ENCODE measurements around the gene STIM2. TPM values are rescaled to one million over a fixed set of nuclear protein-coding genes. Genes with fewer than 3 reads are reported as not detected.

Gene STIM2
- total RNA-seq, 6 experiments from 2014 or later: 9.1 to 14.6 (median 9.6) TPM

DNA sequence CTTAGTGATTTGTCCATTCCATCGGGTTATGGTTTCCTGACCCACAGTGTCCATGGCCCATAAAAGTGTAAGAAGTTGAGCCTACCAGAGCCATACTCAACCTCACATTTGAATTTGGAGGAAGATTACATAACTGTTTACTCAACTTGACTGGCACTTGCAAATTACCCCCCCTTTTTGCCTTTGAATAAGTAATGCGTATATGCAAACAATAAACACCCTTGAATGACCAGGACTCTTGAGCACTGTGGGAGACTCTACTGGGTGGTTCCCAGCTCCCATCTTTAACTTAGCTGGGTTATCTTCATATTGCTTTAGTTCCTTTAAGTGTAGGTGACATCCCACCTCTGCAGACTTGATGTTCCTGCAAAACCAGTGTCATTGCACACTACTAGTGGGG, 30.6 kb upstream of the STIM2 start:
- no peak overlapping the region for H3K4me3 ChIP-seq
- H3K36me3 ChIP-seq: no peaks in the 10 kb centered on the region
- WGBS (ENCODE audit: insufficient coverage, low coverage, low lambda C conversion rate, missing lambda C conversion rate): 94% methylated on average over 2 of the region's 2 CpGs
- no peak overlapping the region for H3K27ac ChIP-seq
- DNase-seq (no peak), ATAC-seq (no peak)
- TF ChIP-seq, protein P1, sequence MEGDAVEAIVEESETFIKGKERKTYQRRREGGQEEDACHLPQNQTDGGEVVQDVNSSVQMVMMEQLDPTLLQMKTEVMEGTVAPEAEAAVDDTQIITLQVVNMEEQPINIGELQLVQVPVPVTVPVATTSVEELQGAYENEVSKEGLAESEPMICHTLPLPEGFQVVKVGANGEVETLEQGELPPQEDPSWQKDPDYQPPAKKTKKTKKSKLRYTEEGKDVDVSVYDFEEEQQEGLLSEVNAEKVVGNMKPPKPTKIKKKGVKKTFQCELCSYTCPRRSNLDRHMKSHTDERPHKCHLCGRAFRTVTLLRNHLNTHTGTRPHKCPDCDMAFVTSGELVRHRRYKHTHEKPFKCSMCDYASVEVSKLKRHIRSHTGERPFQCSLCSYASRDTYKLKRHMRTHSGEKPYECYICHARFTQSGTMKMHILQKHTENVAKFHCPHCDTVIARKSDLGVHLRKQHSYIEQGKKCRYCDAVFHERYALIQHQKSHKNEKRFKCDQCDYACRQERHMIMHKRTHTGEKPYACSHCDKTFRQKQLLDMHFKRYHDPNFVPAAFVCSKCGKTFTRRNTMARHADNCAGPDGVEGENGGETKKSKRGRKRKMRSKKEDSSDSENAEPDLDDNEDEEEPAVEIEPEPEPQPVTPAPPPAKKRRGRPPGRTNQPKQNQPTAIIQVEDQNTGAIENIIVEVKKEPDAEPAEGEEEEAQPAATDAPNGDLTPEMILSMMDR (IDR thresholded peaks at IDR 0.05): no peak
- TF ChIP-seq POLR2A (IDR thresholded peaks at IDR 0.05): no peak
- no peaks in the 10 kb centered on the region for H3K27me3 ChIP-seq
- peaks cover 0 to 9% (median 0%) of the 10 kb centered on the region in 4 donors for H3K4me1 ChIP-seq
- no peaks in the 10 kb centered on the region for H3K9me3 ChIP-seq
- intact Hi-C loops (cut with DNase I): no loop called here

DNA sequence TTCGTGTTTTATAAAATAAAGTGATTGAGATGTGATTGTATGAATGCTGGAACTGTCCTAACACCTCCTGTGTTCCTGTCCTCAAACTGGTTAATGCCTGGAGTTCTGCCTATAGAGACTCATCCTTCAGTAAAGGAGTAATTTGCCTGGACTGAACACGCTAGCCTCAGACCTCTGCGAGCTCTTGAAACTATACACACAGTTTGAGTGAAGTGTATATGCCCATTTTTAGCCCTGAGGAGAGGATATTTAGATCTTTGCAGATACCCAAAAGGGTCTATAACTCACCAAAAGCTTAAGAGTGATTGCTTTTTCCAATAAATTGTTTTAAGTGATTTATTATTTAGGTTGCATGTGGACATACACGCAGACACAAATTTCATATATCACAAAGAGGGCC, 29.9 kb upstream of the STIM2 start:
- intact Hi-C loops (cut with DNase I): no loop called here
- Histone ChIP-seq H3K9me3 (no peaks in the 10 kb centered on the region), H3K27me3 (no peaks in the 10 kb centered on the region), H3K36me3 (no peaks in the 10 kb centered on the region), H3K4me1 (peaks cover 0 to 9% (median 0%) of the 10 kb centered on the region in 4 donors), H3K27ac (no peak overlapping the region), H3K4me3 (no peak overlapping the region)
- DNase-seq (no peak), ATAC-seq (no peak)
- 89% methylated on average over 4 of the region's 4 CpGs for WGBS (ENCODE audit: insufficient coverage, low coverage, low lambda C conversion rate, missing lambda C conversion rate)
- no peak for TF ChIP-seq POLR2A (IDR thresholded peaks at IDR 0.05)

DNA sequence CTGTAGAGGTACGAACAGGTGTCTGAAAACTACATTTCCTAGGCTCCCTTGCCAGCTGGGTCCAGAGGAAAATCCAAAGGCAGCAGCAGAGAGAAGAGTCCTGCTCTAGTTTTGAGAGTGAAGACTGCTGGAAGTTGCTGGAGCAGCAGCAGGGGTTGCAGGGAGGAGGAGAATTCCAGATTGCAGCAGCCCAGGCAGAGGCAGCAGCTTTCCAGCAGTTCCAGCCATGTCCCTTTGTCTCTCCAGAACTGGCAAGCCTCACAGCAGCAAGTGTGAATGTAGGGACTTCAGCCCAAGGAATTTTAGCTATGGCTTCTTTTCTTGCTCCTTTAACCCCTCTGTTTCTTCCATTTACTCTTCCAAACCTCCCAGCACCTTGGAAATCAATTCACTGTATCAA, 24.1 kb upstream of the STIM2 start:
- no peak overlapping the region for H3K27ac ChIP-seq
- no peaks in the 10 kb centered on the region for H3K9me3 ChIP-seq
- H3K4me1 ChIP-seq: no peaks in the 10 kb centered on the region
- no peaks in the 10 kb centered on the region for H3K36me3 ChIP-seq
- ATAC-seq (no peak), DNase-seq (no peak)
- H3K27me3 ChIP-seq: no peaks in the 10 kb centered on the region
- H3K4me3 ChIP-seq: no peak overlapping the region
- intact Hi-C loops (cut with DNase I): no loop called here
- WGBS (ENCODE audit: insufficient coverage, low coverage, low lambda C conversion rate, missing lambda C conversion rate): 33% methylated on average over 1 of the region's 1 CpG
- TF ChIP-seq POLR2A (IDR thresholded peaks at IDR 0.05): no peak
- TF ChIP-seq, protein P1 (IDR thresholded peaks at IDR 0.05): no peak

DNA sequence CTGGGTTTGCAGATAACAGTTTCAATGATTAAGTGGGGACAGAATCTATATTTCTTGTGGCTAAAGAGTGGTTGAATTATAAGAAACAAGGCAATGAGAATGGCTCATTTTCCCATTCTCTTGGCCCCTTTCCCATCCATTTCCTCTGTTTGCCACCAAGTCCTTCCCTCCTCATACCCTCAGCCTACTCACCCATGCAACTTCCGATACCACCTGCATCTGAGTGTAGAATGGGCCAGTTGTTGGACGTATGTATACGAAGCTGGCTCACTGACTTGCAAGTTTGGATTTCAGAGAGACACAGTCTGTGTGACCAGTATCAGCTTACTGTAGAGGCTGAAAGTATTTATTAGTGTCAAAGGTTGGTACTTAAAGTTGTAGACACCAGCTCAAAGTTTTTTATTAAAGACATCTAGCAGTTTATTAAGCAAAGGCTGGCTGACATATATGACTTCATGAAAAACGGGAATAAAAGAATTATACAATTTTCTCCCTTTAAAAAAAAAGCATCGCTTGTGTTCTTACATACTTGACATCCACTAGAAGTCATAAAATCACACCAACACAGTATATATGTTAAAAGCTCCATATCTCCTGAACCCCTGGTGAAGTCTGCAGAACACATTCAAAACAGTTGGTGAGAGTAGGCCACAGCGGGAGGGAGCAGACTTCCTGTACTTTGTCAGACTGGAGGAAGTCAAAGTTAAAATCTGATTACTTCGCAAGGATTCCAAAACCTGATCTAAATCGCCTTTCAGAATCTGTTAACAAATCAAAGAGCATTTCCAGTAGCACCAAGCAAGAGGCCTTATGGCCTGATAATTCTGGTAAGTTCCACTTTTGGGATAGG, 22.4 kb upstream of the STIM2 start:
- H3K27ac ChIP-seq: no peak overlapping the region
- DNase-seq: no peak

DNA sequence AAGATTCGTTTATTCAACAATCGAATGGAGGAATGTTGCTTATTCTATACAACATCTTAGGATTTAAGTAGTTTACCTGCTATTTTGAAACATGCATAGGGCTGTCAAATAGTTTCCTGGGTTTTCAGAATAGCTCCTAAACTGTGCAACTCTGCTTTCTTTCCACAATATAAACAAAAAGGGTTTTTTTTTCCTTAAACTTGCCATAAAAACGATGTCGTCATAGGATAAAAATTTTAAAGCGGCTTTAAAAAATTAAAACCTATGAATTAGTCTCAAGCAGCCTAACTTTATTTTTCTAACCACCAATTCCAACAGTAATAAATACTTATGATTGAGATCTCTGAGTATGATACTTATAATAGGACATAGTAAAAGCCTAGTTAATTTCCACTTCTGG, 21.6 kb upstream of the STIM2 start:
- Histone ChIP-seq H3K4me1 (no peaks in the 10 kb centered on the region), H3K9me3 (no peaks in the 10 kb centered on the region), H3K27me3 (no peaks in the 10 kb centered on the region), H3K4me3 (no peak overlapping the region), H3K36me3 (no peaks in the 10 kb centered on the region), H3K27ac (no peak overlapping the region)
- intact Hi-C loops (cut with DNase I): no loop called here
- DNase-seq (no peak), ATAC-seq (no peak)
- 78% methylated on average over 5 of the region's 5 CpGs for WGBS (ENCODE audit: insufficient coverage, low coverage, low lambda C conversion rate, missing lambda C conversion rate)
- TF ChIP-seq, protein P1 (IDR thresholded peaks at IDR 0.05): no peak
- no peak for TF ChIP-seq POLR2A (IDR thresholded peaks at IDR 0.05)

More for the DNA sequence above, 22.4 kb upstream of the STIM2 start:
- TF ChIP-seq POLR2A (IDR thresholded peaks at IDR 0.05): no peak
- TF ChIP-seq, protein P1 (IDR thresholded peaks at IDR 0.05): no peak
- H3K36me3 ChIP-seq: no peaks in the 10 kb centered on the region
- 68% methylated on average over 8 of the region's 8 CpGs for WGBS (ENCODE audit: insufficient coverage, low coverage, low lambda C conversion rate, missing lambda C conversion rate)
- no peaks in the 10 kb centered on the region for H3K9me3 ChIP-seq
- H3K4me3 ChIP-seq: no peak overlapping the region
- no peak for ATAC-seq
- no peaks in the 10 kb centered on the region for H3K27me3 ChIP-seq
- no peaks in the 10 kb centered on the region for H3K4me1 ChIP-seq
- intact Hi-C loops (cut with DNase I): no loop called here

Measured in right lobe of liver (tissue), 6 donors.